Middle frontal gyrus (tissue), 1 donor: Measurements from ENCODE around the gene LAGE3.

Source experiments
- DNase-seq: peaks from one replicate; pipeline ENCODE4 v3.0.0-alpha.2; 2015; ENCODE audit warnings: low spot score; ENCODE audit errors: extremely low spot score

LAGE3 gene

DNA sequence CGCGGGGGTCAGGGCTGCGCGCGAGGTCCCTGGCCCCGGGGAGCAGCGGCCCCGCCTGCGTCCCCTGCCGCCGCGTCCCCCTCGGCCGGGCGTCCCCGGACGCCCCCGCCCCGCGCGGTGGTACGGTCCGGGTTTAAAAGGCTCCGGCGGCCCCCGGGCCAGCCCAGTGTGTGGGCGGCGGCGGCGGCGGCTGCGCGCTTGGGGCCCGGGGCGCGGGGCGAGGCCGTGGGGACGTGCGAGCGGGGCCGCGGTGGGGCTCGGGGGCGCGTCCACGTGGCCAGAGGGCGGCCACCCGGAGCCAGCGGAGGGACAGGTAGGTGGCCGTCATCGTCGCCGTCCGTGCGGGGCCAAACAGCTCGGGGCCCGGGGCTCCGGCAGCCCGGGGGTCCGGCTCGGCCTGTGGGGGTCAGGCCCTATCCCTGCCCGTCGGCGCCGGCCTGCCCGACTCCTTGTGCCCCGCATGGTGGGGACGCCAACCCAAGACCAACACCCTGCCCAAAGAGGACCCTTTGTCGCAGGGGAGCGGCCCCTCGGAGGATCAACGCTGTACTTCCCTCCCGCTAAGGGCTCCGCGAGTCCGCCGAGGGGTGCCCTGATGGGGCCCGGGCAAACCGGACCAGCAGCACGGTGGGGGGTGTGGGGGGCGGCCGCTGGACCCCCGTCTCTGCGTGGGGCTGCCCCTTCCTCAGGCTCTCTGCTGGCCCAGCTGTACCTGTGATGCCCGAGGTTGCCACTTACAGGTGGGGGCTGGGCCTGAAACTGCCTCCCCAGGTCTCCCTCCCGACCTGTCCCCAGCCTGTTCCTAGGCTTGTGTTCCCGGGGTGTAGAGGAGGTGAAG lies 20.7 kb downstream of the LAGE3 start, which contains the start of gene PLXNA3:
Gene PLXNA3 (plus strand): TSS at position 166 of the 838 bp plus-strand sequence. CDS start 1,903 bp downstream, outside the sequence.
- no peak for DNase-seq

- no peak for DNase-seq
Measured at GRCh38 chrX:154457491-154458115, 21.5 kb downstream of the LAGE3 start.

DNA sequence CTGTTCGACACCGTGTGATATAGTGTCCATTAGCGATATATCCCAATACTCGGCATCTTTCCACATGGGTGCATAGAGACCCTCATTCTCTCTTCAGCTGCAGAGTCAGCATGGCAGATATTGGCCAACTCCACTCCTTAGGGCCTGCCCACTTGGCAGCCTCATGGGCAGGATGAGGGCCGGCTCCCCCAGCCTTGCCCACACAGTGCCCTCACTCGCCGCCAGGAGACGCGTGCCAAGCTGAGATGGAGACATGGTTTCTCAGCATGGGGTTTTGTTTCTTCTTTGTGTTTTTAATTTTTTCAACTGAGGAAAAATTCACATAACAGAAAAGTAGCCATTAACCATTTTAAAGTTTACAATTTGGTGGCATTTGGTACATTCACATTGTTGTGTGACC lies 26.3 kb downstream of the LAGE3 start:
- DNase-seq = no peak

- DNase-seq = no peak
Measured at GRCh38 chrX:154450312-154450711, 28.8 kb downstream of the LAGE3 start.

GRCh38 chrX:154449618-154450017 lies 29.5 kb downstream of the LAGE3 start:
- DNase-seq = no peak

GRCh38 chrX:154448484-154448883 lies 30.6 kb downstream of the LAGE3 start:
- no peak for DNase-seq

- DNase-seq = no peak
Measured at GRCh38 chrX:154446430-154446829, 32.7 kb downstream of the LAGE3 start.

GRCh38 chrX:154445776-154446175 lies 33.3 kb downstream of the LAGE3 start:
- DNase-seq = no peak

- no peak for DNase-seq
Measured at GRCh38 chrX:154444755-154445246, 34.3 kb downstream of the LAGE3 start.

DNA sequence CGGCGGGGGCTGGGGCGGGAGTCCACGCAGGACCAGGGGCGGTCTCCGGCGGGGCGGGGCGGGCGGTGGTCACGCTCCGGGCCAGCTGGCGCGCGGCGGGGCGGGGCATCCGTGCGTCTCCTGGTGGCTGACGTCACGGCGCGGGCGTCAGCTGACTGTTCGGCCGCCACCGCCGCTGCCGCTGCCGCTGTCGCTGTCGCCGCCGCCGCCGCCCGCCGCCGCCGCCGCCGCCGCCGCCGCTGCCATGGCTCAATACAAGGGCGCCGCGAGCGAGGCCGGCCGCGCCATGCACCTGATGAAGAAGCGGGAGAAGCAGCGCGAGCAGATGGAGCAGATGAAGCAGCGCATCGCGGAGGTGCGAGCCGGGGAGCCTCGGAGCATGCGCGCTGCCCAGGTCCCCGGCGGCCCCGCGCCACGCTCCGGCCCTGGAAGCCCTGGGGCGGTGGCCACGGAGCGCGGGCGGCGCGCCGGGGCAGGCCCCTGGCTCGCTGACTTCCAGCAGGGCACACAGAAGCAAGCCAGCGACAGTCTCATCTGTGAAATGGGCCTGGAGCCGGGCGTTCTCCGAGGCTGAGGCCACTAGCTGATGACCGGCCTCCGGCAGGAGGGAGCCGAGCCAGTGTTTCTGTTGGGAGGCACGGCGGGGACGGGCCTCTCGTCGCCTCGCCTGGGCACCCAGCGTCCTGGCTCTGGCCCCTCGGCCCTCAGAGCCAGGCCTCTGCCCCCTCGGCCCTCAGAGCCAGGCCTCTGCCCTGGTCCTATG lies 34.9 kb downstream of the LAGE3 start, which contains the start of gene FAM50A:
Gene FAM50A (plus strand): TSS at position 150 of the 763 bp plus-strand sequence. CDS start 95 bp downstream, at position 245.
- peak; percentile 61 for DNase-seq

- no peak for DNase-seq
Measured at GRCh38 chrX:154443479-154443910, 35.6 kb downstream of the LAGE3 start.

DNA sequence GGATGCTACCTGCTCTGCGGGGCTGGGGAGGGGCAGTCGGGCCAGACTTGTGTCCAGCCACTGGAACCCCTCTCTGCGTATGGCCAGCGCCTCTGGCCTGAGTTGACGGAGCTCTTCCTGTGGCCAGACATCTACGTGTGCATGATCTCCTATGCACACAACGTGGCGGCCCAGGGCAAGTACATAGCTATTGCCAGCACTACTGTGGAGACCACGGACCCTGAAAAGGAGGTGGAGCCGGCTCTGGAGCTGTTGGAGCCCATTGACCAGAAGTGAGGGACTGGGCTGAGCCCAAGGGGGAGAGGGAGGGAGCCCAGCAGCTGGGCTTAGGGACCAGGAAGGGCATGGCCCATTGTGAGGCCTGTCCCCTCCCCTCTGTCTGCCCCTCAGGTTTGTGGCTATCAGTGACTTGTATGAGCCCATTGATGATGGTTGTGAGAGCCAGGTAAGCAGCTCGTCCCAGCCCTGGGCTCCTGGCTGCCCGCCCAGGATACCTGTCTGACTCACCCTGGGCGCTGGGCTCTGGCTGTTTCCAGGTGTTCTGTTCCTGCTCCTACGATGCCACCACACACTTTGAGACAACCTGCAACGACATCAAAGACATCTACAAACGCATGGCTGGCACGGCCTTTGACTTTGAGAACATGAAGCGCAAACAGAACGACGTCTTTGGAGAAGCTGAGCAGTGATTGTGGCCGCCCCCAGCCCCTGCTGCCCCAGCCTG lies 36.9 kb downstream of the LAGE3 start:
- DNase-seq = no peak

GRCh38 chrX:154441564-154441963 lies 37.5 kb downstream of the LAGE3 start:
- no peak for DNase-seq

GRCh38 chrX:154440623-154441357 lies 38.3 kb downstream of the LAGE3 start:
- DNase-seq = no peak

GRCh38 chrX:154439841-154440240 lies 39.2 kb downstream of the LAGE3 start:
- DNase-seq = no peak

- DNase-seq = no peak
Measured at GRCh38 chrX:154437971-154438893, 40.8 kb downstream of the LAGE3 start.

DNA sequence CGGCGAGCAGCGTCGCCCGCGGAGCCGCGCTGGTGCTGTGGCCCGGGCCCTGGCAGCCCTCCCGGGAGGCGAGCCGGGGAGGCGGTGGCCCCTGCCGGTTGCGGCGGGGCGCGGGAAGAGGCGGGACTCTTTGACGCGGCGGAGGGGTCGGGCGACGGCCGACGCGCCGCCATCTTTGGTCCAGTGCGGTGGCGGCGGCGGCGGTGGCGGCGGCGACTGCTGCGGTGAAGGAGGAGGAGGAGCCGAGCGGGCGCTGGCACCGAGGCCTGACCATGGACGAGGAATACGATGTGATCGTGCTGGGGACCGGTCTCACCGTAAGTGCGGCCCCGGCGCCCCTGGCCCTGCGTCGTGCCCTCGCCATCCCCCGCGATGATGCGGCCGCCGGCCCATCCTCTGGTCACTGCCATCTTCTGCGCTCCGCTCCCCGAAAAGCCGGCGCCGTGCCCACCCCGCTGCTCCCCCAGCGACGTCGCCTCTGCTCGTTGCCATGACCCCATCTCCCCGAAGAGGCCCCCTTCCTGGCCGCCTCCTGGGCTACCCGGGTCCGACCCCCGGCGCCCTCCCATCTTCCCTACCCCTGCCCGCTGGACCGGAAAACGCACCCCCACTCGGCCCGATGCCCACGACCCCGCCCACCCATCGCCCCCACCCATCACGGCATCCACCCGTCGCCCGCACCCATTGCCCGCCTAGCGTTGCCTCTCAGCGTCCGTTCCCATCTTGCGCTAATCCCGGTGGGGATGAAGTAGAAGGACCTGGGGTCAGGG lies 41.9 kb downstream of the LAGE3 start, which contains the start of gene GDI1:
Gene GDI1 (plus strand): TSS at position 172 of the 770 bp plus-strand sequence. CDS start 101 bp downstream, at position 273.
- DNase-seq = no peak

DNA sequence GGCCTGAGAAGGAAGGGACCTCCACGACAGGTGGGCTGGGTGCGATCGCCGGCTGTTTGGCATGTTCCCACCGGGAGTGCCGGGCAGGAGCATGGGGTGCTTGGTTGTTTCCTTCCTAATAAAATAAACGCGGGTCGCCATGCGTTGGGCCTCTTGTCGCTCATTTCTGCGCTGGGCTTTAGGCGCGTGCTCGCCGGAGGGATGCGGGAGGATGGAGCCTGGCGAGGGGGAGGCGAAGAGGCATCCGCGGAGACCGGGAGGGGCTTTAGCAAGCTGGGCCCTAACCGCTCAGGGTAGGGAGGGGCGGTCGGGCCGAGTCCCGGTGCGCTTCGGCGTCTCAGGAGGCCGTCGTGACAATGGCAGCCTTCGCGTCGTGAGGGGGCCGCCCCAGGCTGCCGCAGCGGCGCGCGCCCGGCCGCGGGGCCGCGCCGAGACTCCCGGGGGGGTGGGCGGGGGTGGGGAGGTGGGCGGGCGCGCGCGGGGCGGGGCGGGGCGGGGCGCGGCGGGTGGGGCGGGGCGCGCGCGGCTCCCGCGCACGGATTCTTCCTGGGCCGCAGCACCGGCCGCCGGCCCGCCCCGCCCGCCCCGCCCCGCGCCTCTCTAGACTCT lies 42.6 kb downstream of the LAGE3 start:
- no peak for DNase-seq
